Posterior vena cava (tissue), 2 donors: ENCODE results near the gene LRP1B. TPM values are rescaled to one million over a fixed set of nuclear protein-coding genes. Genes with fewer than 3 reads are reported as not detected.
"Not testable (repeated sequence)": the region's sequence is repeated elsewhere in the genome, so short reads cannot be mapped to it uniquely, and the experiment has no call there.

Experiments used
- DNase-seq: peaks from one replicate; pipeline ENCODE4 v3.0.0-alpha.2; 2020; ENCODE audit warnings: low spot score
- intact Hi-C, 2 donors: fragments of 100-400 bp; cut with DNase I; formaldehyde crosslinking; loops; one replicate each; pipeline versions ENCODE4 v1.14.1 to v1.14.2; 2022 to 2023
- total RNA-seq, 2 donors: library from RNA; stranded (reverse); fragmentation: NEBNext Ultra II Directional; extraction: Animal tissue kit (Norgen Biotek cat#: 25700); gene quantifications; one replicate each; pipeline ENCODE4 v1.2.1, GENCODE V29; 2021
- donor health status: DM: yes; HTN: yes; CAD: no.
- donor health status: DM: yes; HTN: yes; CAD: no.

Gene LRP1B
- total RNA-seq, 2 donors from 2014 or later, result 0.46 to 0.48 TPM

GRCh38 chr2:140457483-140457882 is 1673.3 kb downstream of the LRP1B start:
- intact Hi-C loops, result no loop called here
- DNase-seq, result no peak

- no peak for DNase-seq
- intact Hi-C loops, result no loop called here
Measured at GRCh38 chr2:140455315-140455714, 1675.5 kb downstream of the LRP1B start.

- DNase-seq, result no peak
- intact Hi-C loops, result no loop called here
Measured at GRCh38 chr2:140454717-140455116, 1676.1 kb downstream of the LRP1B start.

DNA sequence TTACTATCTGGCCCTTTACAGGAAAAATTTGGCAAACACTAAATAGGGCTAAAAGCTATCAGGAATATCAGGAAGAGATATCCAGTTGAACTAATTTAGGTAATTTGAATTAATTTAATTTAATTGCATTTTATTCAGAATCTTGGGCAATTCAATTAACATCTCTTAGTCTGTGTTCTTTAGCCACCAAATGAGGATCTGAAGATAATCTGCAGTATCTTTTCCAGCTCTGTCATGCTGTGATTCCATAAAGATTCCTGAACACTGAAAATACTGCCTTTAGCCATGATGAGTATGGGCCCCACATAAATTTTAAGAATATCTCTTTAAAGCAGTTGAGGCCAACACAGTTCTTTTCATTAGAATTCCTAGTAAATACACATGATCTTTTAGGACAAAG is 1679.5 kb downstream of the LRP1B start:
- intact Hi-C loops, result no loop called here
- no peak for DNase-seq

DNA sequence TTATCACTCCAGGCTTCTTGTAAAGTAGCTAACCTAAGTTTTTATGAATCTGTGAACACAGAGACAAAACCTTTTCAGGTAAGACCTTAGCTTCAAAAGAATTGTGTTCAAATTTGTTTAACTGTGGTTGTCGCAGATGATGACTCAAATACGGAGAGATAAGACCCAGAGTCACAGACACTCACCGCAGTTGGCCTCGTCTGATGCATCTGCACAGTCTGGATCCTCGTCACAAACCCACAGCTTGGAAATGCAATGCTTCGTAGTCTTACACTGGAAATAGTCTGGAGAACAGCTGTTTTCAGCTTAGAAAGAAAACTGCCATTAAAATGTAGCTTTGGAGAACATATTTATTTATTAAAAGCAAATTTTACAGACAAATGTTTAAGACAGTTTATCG is 1688.5 kb downstream of the LRP1B start:
- intact Hi-C loops, result no loop called here
- DNase-seq, result no peak

GRCh38 chr2:140440815-140441214 is 1690.0 kb downstream of the LRP1B start:
- DNase-seq, result no peak
- intact Hi-C loops, result no loop called here

GRCh38 chr2:140436936-140437335 is 1693.9 kb downstream of the LRP1B start:
- intact Hi-C loops, result no loop called here

GRCh38 chr2:140427033-140427432 is 1703.8 kb downstream of the LRP1B start:
- DNase-seq, intact Hi-C loops: not testable (repeated sequence)

More at GRCh38 chr2:140436936-140437335, 1693.9 kb downstream of the LRP1B start:
- DNase-seq, result no peak

GRCh38 chr2:140424471-140424870 is 1706.3 kb downstream of the LRP1B start:
- DNase-seq, result no peak
- intact Hi-C loops, result no loop called here

GRCh38 chr2:140422759-140423158 is 1708.1 kb downstream of the LRP1B start:
- intact Hi-C loops, result no loop called here
- no peak for DNase-seq

DNA sequence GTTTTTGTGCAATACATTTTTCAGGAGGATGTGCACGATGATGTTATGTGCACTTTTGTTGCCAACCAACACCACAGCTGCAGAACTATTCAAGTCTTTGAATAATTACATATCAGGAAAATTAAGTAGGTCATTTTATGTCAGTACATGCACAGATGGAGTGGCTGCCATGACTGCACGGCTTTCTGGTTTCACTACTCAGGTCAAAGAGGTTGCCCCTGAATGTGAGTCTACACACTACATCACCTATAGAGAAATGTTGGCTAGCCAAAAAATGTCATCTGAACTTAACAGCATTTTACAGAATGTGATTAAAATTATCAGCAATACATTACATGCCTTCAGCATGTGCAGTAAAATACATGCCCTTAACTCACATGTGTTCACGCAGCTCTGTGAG is 1713.3 kb downstream of the LRP1B start:
- intact Hi-C loops, result no loop called here
- no peak for DNase-seq

GRCh38 chr2:140416577-140416976 is 1714.2 kb downstream of the LRP1B start:
- DNase-seq, result no peak
- intact Hi-C loops, result no loop called here

DNA sequence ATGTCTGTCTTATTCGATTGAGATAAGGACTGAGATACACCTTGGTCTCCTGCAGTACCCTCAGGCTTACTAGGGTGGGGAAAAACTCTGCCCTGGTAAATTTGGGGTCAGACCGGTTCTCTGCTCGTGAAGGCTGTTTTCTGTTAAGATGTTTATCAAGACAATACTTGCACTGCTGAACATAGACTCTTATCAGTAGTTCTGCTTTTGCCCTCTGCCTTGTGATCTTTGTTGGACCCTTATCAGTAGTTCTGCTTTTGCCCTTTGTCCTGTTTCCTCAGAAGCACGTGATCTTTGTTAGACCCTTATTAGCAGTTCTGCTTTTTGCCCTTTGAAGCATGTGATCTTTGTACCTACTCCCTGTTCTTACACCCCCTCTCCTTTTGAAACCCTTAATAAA is 1715.8 kb downstream of the LRP1B start:
- DNase-seq, intact Hi-C loops: not testable (repeated sequence)

GRCh38 chr2:140410695-140411094 is 1720.1 kb downstream of the LRP1B start:
- DNase-seq, result no peak
- intact Hi-C loops, result no loop called here

DNA sequence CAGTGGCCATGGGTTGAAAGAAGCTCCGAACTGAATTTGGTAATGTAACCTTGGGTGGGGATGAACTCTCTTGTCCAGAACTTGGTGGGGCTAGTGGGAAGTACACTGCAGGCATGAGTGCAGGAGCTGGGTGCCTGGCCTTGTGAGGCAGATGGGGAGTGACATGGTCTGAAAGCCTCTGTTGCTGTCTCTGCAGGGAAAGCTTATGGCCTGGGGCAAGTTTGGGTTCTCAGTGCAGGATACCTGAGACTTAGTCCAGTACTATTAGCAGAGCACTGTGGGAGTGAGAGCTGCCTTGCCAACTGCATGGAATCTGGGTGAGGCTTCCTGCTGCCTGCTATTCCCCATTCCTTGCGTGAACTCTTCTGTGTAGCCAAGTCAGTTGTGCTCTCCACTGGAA is 1729.8 kb downstream of the LRP1B start:
- intact Hi-C loops, result no loop called here
- no peak for DNase-seq

GRCh38 chr2:140392824-140393223 is 1738.0 kb downstream of the LRP1B start:
- no peak for DNase-seq
- intact Hi-C loops, result no loop called here

DNA sequence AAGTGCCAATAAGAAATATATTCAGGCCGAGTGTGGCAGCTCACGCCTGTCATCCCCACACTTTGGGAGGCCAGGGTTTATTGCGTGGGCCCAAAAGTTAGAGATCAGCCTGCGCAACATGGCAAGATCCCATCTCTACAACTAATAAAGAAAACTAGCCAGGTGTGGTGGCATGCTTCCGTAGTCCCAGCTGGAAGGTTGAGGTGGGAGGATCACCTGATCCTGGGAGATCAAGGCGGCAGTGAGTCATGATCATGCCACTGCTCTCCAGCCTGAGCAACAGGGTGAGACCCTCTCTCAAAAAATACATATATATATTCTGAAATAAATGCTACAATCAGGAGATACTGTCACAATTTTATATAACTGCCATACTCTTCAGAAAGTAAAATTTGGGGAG is 1745.9 kb downstream of the LRP1B start:
- intact Hi-C loops, result no loop called here
- DNase-seq, result no peak

- no peak for DNase-seq
- intact Hi-C loops, result no loop called here
Measured at GRCh38 chr2:140383781-140384180, 1747.0 kb downstream of the LRP1B start.

GRCh38 chr2:140376686-140377085 is 1754.1 kb downstream of the LRP1B start:
- intact Hi-C loops, result no loop called here
- no peak for DNase-seq

DNA sequence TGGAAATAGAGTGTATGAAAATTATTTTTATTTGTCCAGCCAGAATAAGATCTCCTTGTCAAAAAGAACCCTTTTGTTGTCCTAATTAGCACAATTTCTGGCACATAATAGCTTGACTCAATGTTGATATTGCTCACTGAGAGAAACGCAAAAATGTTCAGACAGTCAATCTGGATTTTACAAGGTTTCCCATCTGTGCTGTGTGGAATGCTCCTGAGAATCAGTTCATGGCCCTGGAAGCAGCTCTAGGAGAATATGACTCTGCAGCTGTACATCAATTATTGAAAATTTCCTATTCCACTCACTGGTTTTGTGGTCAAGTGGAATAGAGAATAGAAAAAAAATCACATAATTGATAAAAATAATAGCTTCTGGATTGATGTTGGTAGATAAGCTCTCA is 1767.7 kb downstream of the LRP1B start:
- no peak for DNase-seq
- intact Hi-C loops, result no loop called here

DNA sequence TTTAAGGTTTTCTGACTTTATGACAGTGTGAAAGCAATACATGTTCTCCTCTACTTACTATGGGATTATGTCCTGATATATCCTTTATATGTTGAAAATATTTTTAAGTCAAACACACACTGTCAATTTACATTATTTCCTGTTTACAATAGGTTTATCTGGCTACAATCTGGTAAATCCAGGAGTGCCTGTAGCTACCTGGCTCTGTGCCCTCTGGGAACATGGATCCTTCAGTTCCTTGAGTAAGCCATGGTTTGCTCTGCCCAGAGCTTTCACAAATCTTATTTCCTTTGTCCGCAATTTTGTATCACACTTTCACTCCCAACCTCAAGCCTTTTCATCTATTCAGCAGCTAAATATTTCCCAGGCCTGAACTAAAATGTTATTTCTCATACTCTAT is 1768.5 kb downstream of the LRP1B start:
- no peak for DNase-seq
- intact Hi-C loops, result no loop called here

DNA sequence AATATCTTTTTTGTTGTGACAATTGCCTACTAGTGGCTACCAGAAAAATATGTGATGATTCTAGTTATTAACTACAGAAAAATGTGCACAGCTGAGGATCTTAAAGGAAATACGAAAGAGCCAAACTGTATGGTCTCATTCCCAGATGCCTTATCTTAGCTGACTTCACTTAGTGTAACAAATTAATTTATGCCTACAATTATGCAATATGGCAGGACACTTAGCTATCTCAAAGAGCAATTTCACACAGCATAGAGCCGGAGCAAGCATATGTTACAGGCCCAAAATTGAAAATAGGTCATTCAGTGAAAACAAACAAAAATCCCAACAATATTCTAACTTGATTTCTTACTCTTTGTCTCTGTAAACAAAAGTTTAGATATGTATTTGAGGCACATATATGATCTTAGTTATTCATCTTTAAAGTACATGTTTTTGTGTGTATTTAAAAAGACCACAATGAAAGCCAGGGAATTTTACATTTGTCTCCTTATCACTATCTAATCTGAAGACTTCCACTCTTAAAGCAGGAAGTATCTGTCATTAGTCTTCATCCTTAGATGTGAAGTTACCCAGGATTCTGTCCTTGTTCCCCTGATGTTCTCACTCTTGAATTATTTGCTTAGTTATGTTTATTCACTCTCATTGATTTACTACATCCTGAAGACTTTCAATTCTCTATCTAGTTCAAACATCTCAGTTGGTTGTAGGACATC is 1771.6 kb downstream of the LRP1B start:
- no peak for DNase-seq

More for the DNA sequence above, 1771.6 kb downstream of the LRP1B start:
- intact Hi-C loops, result no loop called here
